DOHH2 (cell line): Measurements from ENCODE around the gene ERG28.

Experiments
- EZH2phosphoT487 ChIP-seq: fragments of 200-600 bp; sonication (generic); IDR thresholded peaks from 2 replicates; pipeline ENCODE4 v1.6.1; 2017; ENCODE audit warnings: borderline replicate concordance, mild to moderate bottlenecking, antibody characterized with exemption, low read length, moderate library complexity, mixed read lengths
- TF ChIP-seq, protein P1 (sequence below): fragments of 200-600 bp; sonication (generic); IDR thresholded peaks from one replicate; pipeline ENCODE4 v1.5.1; 2014; ENCODE audit warnings: antibody characterized with exemption, mild to moderate bottlenecking, low read depth, low read length; ENCODE audit not compliant: poor library complexity, severe bottlenecking

DNA sequence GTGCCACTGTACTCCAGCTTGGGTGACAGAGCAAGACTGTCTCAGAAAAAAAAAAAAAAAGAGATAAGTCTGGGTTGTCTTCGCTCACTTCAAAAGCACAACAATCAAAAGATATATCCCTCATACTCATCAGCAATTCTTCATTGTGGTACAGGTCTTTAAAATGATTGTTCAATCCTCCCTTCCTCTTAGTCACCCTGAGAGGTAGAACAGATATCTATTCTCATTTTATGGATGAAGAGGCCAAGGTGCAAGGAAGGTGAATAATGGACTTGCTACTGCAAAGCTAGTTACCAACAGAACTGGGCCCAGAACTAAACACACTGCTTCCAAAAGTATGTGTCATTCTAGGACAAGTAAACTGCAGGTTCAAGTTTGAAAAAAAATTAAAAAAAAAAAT lies 7.1 kb downstream of the ERG28 start:
- TF ChIP-seq, protein P1, sequence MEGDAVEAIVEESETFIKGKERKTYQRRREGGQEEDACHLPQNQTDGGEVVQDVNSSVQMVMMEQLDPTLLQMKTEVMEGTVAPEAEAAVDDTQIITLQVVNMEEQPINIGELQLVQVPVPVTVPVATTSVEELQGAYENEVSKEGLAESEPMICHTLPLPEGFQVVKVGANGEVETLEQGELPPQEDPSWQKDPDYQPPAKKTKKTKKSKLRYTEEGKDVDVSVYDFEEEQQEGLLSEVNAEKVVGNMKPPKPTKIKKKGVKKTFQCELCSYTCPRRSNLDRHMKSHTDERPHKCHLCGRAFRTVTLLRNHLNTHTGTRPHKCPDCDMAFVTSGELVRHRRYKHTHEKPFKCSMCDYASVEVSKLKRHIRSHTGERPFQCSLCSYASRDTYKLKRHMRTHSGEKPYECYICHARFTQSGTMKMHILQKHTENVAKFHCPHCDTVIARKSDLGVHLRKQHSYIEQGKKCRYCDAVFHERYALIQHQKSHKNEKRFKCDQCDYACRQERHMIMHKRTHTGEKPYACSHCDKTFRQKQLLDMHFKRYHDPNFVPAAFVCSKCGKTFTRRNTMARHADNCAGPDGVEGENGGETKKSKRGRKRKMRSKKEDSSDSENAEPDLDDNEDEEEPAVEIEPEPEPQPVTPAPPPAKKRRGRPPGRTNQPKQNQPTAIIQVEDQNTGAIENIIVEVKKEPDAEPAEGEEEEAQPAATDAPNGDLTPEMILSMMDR: no peak
- TF ChIP-seq EZH2phosphoT487: no peak
